Skin epidermis (tissue), 12 donors: ENCODE measurements around the gene KCNQ1.

Source experiments
- H3K27ac ChIP-seq, 21 experiments: fragments of 200-600 bp; sonication (generic) in 11 of 21; one replicate each; pipeline ENCODE4 v1.5.0; 2020; ENCODE audit warnings: mild to moderate bottlenecking in 3 of 21, inconsistent platforms in 2 of 21, moderate library complexity in 2 of 21
- H3K4me3 ChIP-seq, 7 experiments: fragments of 200-600 bp; sonication (generic) in 2 of 7; one replicate each; pipeline ENCODE4 v1.5.0; 2020; ENCODE audit warnings: inconsistent platforms in 2 of 7, mild to moderate bottlenecking in 2 of 7, moderate library complexity in 1 of 7

Gene KCNQ1

DNA sequence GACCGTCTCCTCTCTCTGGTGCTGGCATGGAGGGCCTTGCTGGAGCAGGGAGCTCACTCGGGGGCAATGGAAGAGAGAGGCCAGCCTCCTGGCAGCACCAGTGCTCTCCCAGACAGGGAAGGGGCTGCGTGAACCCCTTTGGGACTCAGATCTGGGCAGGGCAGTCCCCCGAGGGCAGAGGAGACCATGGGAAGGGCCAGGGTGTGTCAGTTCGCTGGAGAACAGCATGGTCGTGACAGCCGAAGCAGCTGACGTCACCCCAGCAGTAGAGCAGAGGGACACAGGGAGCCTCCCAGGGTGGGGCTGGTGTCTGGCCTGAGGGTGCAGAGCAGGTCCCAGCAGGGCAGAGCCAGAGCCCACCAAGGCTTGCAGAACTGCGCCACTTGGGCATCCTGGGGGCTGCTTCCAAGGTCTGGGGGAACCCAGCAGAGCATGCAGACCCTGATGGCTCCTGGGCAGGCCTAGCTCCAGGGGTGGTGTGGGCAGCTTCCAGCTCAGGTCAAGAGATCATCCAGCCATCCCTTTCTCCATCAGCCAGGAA lies 326.0 kb downstream of the KCNQ1 start:
- Histone ChIP-seq H3K4me3 (no peak overlapping the region), H3K27ac (no peak overlapping the region)

DNA sequence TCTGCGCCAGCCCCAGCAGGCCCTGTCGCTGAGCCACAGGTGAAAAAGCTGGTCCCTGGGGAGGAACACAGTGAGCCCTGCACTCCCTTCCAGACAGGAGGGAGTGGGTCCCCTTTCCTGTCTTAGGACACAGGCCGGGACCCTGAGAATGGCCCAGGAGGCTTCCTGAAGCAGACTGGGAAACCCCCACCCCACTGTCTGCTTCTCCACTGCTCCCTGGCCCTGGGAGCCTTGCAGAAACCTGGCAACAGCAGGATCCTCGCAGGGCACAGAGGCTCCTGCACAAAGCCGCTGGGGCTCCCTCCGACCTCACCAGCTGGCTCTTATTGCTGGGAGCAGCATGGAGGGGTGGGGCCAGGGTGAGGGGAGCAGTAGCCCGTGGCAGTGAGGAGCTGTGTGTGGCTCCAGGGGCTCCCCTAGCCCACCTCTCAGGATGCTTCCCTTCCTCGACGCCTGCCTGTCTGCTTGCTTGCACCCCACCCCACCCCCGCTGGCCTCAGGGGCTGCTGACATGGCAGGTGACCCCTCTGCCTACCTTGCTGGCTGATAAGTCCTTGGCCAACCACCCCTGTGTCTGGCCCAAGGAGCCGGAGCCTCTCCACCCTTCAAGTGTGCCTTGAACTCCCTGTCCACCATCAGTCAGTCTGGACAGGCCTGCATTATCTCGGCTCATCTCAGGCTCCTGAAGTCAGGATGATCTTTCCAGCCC lies 327.1 kb downstream of the KCNQ1 start:
- Histone ChIP-seq H3K4me3 (no peak overlapping the region), H3K27ac (no peak overlapping the region)

DNA sequence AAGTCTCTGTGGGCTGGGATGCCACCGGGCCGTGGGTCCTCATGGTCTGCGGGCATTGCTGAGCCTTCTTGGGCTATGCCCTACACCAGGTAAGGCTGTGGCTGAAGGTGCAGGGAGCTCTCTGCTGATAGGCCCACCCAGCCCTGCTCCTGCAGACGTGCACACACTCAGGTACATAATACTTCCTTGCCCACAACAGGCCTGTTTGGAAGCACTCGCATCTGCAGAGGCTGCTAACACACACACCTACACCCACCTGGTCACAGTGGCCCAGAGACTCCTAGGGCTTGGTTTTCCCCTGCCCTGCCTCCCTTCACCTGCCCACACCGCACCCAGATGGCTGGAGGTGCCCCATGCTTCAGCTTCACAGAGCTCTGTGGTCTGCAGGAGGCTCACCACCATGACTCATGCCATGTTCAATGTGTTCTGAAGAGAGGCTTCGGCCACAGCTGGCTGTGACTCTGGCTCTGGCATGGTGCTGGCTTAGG lies 327.8 kb downstream of the KCNQ1 start:
- H3K27ac ChIP-seq: no peak overlapping the region
- no peak overlapping the region for H3K4me3 ChIP-seq

DNA sequence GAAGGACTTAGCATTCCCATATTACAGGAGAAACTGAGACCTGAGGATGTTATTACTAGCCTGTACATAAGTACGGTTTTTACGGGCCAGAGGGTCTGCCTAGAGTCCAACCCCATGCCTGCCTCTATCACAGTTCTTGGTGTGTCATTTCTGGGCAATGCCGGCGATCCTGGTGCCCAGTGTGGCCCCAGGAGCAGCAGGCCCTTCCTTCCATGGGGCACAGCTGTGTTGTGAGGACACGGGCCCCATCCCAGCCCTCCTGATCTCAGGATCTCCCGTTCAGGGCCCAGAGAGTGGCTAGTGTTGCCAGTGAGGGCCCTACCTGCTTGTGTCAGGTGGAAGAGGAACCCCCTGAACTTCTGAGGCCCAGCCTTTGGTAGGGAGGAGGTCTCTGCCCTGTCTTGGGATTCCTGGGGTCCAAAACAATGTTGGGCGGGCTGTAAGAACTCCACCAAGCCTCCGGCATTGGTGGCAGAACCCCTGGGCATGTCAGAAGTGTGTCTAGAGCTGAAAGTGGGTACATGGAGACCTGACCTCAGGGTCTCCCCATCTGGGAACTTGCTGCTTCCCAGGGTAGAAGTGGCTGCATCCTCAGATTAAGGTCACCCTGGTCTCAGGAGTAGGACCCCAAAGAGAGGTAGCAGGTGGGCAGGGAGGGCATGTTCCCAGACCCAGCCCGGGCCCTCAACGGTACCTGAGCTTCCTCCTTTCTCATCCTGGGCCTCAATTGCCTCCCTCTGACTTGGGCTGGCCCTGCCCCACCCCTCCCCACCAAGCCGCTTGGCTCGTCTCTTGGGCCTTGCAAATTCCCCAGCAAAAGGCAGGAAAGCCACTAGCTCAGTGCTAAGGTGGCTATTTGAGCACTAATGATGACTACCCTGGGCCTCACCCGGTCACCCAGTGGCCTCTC lies 329.6 kb downstream of the KCNQ1 start:
- Histone ChIP-seq H3K27ac (no peak overlapping the region), H3K4me3 (no peak overlapping the region)

- Histone ChIP-seq H3K27ac (no peak overlapping the region), H3K4me3 (no peak overlapping the region)
Measured at GRCh38 chr11:2775083-2775625, 330.3 kb downstream of the KCNQ1 start.

- H3K4me3 ChIP-seq: no peak overlapping the region
- H3K27ac ChIP-seq: no peak overlapping the region
Measured at GRCh38 chr11:2775626-2776350, 331.0 kb downstream of the KCNQ1 start.

- H3K27ac ChIP-seq: no peak overlapping the region
- H3K4me3 ChIP-seq: no peak overlapping the region
Measured at GRCh38 chr11:2776351-2777061, 331.7 kb downstream of the KCNQ1 start.

GRCh38 chr11:2777386-2777785 lies 332.6 kb downstream of the KCNQ1 start:
- Histone ChIP-seq H3K4me3 (no peak overlapping the region), H3K27ac (no peak overlapping the region)

DNA sequence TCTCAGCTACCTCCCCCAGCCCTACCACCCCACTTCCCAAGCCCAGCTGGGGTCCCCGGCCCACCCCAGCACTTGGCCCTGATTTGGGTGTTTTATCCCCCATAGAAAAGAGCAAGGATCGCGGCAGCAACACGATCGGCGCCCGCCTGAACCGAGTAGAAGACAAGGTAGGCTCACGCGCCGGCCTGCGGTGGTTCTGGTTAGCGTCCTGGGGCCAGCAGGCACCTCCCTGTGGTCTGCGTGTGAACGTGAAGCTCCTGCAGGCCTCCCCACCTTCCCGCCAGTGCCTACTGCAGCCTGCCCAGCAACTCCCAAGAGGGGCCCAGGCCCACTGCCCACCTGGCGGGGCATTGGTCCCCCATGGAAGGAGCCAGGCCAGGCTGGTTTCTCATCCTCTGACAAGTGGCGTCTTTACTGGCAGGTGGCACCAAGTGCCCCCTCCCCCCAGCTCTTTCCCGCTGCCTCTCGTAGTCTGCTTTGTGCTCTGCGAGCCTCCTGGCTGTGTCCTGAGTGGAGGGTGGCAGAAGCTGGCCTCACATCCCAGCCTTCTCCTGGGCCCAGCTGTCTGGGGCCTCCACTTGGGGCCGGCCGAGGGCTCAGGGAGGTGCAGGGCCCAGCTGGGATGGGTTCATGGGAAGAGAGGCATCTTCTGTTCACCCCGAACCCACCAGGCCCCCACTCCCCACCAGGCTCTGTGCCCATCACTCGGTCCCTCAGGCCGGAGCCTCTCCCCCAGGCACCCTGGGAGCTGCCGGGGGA lies 333.2 kb downstream of the KCNQ1 start:
- no peak overlapping the region for H3K4me3 ChIP-seq
- peak overlapping the region in 7 of 21 experiments; percentile 20 to 82 (median 41) for H3K27ac ChIP-seq

- H3K4me3 ChIP-seq: no peak overlapping the region
- peak overlapping the region in 12 of 21 experiments; percentile 10 to 82 (median 37) for H3K27ac ChIP-seq
Measured at GRCh38 chr11:2778630-2779498, 334.1 kb downstream of the KCNQ1 start.

DNA sequence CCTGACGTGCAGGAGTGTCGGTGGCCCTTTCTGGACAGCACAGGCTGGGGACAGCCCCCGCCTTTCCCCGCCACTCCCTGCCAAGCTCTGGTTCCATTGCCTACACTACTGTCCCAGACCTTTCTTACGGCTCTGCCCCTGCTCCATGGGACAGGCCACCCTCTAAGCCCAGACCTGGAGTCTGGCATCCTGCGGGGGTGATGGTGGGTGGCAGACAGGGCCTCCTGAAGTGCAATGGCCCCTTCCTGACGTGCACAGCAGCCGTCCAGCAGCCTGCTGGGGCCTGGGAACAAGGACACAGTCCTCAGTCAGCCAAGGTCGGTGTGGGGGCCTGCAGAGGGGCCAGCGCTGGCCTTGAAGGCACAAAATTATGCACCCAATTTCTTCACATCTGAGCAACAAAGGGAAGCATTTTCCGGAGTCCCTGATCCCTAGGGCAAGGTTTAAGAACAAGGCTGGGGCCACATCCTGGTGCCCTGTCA lies 334.7 kb downstream of the KCNQ1 start:
- H3K27ac ChIP-seq: peak overlapping the region in 7 of 21 experiments; percentile 20 to 68 (median 34)
- H3K4me3 ChIP-seq: no peak overlapping the region

DNA sequence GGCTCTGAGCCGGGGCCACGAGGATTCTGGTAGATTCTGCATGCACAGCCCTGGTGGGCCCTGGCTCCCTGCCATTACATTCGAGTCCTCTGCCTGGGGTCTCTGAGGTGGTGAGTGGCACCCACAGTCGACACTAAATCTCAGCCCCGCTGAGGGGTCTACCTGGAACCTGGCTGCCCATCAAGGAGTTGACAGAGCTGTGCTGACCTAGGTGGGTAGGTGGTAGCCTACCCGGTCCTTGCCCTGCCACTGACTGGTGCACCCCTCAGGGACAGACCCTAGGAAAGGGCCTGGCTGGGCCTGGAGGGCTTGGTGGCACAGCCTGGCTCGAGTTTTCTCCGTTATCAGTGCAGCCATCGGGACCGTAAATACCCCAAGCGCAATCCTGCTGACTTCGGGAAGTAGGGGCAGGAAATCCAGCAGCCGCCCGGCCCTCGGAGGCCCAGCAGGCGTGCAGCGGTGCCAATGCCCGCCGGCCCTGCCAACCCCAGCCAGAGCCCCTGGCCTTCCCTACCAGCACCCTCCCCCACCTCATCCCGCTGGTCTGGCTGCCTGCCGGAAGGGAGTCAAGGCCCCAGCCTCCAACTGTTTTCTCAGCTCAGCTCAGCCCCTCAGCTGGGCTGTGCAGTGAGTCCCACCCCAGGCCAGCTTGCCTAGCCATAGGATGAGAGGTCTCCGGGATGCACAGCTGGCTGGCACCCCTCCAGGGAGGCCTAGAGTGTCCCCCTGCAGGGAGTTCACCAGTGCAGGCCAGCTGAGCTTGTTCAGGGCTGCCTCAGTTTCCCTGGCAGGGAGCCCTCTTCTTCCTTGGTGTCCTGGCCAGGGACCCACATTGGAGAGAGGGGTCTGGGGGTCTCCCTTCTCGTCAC lies 335.4 kb downstream of the KCNQ1 start:
- no peak overlapping the region for H3K4me3 ChIP-seq
- H3K27ac ChIP-seq: peak overlapping the region in 3 of 21 experiments; percentile 55 to 68 (median 59)

DNA sequence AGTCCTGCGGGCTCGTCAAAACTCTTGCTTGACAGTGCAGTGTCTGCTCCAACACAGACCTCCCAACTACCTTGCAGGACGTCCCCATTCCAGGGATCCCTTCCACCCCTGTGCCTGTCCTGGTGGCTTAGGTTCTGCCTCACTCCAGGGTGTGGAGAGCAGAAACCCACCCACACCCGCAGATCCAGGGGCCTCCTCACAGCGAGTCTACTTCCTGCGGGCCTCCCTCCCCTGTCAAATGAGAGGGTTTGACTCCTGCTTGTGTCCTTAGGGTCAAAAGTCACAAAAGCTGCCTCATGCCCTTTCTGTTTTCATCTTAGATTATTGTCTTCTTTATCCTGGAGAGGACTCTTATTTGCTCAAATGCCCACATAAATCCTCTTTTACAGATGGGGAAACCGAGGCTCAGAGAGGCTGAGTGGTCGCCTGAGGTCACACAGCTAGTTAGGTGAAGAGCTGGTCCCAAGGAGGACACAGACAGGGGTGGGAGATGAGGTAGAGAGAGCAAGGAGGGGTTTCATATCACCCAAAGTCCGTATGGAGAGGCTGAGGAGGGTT lies 336.1 kb downstream of the KCNQ1 start:
- Histone ChIP-seq H3K27ac (no peak overlapping the region), H3K4me3 (no peak overlapping the region)

DNA sequence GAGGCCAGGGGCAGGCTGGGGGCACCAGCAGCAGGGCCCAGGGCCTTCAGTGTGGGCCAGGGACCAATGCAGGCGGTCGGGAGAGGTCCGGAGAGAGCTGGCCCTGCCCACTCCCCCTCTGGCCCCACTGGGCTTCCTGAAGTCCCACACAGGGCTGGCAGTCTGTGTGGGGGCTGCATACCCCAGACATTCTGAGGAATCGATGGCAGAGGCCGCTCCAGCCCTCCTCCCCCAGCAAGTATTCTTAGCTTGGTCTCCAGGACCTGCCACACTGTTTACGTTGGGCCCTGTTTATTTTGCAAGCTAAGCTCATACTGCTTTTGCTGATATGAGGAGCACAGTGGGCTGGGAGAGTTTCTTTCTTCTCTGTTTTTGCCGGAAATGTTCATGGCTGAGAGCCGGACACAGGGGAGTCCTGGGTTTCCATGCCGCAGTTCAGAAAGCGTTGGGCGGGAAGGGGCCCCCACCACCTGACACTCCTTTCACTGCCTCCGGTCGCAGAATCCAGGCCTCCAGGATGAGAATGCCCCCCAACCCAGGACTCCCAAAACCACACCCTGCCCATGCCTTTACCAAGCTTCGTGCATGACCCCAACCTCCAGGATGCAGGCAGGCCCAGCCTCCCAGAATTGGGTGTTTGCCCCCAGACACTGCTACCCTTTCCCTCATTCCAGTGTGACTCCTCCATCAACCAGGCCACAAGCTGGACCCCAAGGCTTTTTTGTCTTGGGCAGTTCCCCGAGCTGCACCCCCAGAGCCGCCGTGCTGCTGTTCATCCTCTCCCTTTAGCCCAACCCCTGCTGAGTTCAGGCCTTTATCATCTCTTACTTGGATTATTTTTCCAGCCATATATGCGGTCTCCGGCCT lies 336.8 kb downstream of the KCNQ1 start:
- H3K27ac ChIP-seq: no peak overlapping the region
- H3K4me3 ChIP-seq: no peak overlapping the region

GRCh38 chr11:2782769-2783168 lies 338.0 kb downstream of the KCNQ1 start:
- Histone ChIP-seq H3K4me3 (no peak overlapping the region), H3K27ac (no peak overlapping the region)
